H1 (cell line): ENCODE measurements around the gene PCSK4. TPM values are rescaled to one million over a fixed set of nuclear protein-coding genes. Genes with fewer than 3 reads are reported as not detected.

ENCODE experiments used
- CTCF ChIA-PET: fragments of 300-600 bp; sonication (Branson Sonifier 250); formaldehyde crosslinking; loops from one replicate; lab custom pipeline; 2021; ENCODE audit not compliant: partially characterized antibody; lab: Charles Lee
- POLR2A ChIA-PET: fragments of 300-600 bp; sonication (Branson Sonifier 250); formaldehyde crosslinking; loops from one replicate; lab custom pipeline; 2021; ENCODE audit warnings: inconsistent platforms; ENCODE audit not compliant: partially characterized antibody; lab: Charles Lee
- DNase-seq, 2 experiments: peaks; one replicate each; pipeline versions ENCODE4 v3.0.0 to v3.0.0-alpha.2; 2010 to 2022; ENCODE audit warnings: low spot score in 2 of 2, low read depth in 1 of 2, mixed read lengths in 1 of 2
- FAIRE-seq: peaks from 2 replicates; lab custom pipeline; 2011; peaks lifted over from hg19 to GRCh38; lab: Jason Lieb, UNC
- H2AFZ ChIP-seq: 2 replicates; pipeline ENCODE4 v1.8.1; 2012; ENCODE audit warnings: low read length, inconsistent platforms
- H2AK5ac ChIP-seq: 2 replicates; pipeline ENCODE4 v1.6.1; 2013; ENCODE audit warnings: low read depth, low read length
- H2BK120ac ChIP-seq: replicated peaks from 2 replicates; pipeline ENCODE3; 2013; ENCODE audit warnings: low read depth, low read length, inconsistent platforms
- H2BK12ac ChIP-seq: 2 replicates; pipeline ENCODE4 v1.6.1; 2013; ENCODE audit warnings: low read depth, low read length
- H2BK15ac ChIP-seq: 2 replicates; pipeline ENCODE4 v1.6.1; 2013; ENCODE audit warnings: low read length
- H2BK20ac ChIP-seq: 2 replicates; pipeline ENCODE4 v1.6.1; 2013; ENCODE audit warnings: low read length
- H2BK5ac ChIP-seq: 2 replicates; pipeline ENCODE4 v1.6.1; 2013; ENCODE audit warnings: low read depth, low read length
- H3K14ac ChIP-seq: 2 replicates; pipeline ENCODE4 v1.6.1; 2013; ENCODE audit warnings: inconsistent platforms; ENCODE audit not compliant: insufficient read length
- H3K18ac ChIP-seq: 2 replicates; pipeline ENCODE4 v1.6.1; 2013; ENCODE audit warnings: low read length; ENCODE audit errors: extremely low read depth
- H3K23ac ChIP-seq: 2 replicates; pipeline ENCODE4 v1.6.1; 2013; ENCODE audit warnings: inconsistent platforms; ENCODE audit not compliant: insufficient read length
- H3K23me2 ChIP-seq: 2 replicates; pipeline ENCODE4 v1.6.1; 2013; ENCODE audit warnings: low read depth, low read length
- H3K27ac ChIP-seq: 2 replicates; pipeline ENCODE4 v1.6.1; 2011; ENCODE audit warnings: low read depth, low read length, inconsistent platforms
- H3K27me3 ChIP-seq, 4 experiments: replicated peaks in 1 of 4; 1 replicate in 1 of 4; 2 replicates in 3 of 4; pipeline versions ENCODE4 v1.6.1 to v1.8.1; 2011 to 2013; ENCODE audit warnings: low read length in 3 of 4, mild to moderate bottlenecking in 3 of 4, inconsistent platforms in 2 of 4, mixed read lengths in 2 of 4, moderate library complexity in 1 of 4; ENCODE audit not compliant: control insufficient read depth in 3 of 4, insufficient read depth in 3 of 4; ENCODE audit errors: extremely low read depth in 1 of 4
- H3K36me3 ChIP-seq, 4 experiments: 2 replicates each; pipeline versions ENCODE4 v1.6.1 to v1.8.1; 2011 to 2013; ENCODE audit warnings: mild to moderate bottlenecking in 4 of 4, low read length in 3 of 4, moderate library complexity in 2 of 4, control low read depth in 1 of 4, inconsistent platforms in 1 of 4; ENCODE audit not compliant: insufficient read depth in 4 of 4, control insufficient read depth in 2 of 4
- H3K4ac ChIP-seq: replicated peaks from 2 replicates; pipeline ENCODE3; 2013; ENCODE audit warnings: low read length, low read depth, mixed read lengths, inconsistent platforms; ENCODE audit not compliant: insufficient read length
- H3K4me1 ChIP-seq, 4 experiments: replicated peaks in 1 of 4; 1 replicate in 1 of 4; 2 replicates in 3 of 4; pipeline versions ENCODE4 v1.6.1 to v1.8.1; 2011 to 2013; ENCODE audit warnings: low read length in 3 of 4, inconsistent platforms in 2 of 4, mixed read lengths in 1 of 4; ENCODE audit not compliant: insufficient read depth in 4 of 4, control insufficient read depth in 3 of 4
- H3K4me2 ChIP-seq, 2 experiments: 2 replicates each; pipeline versions ENCODE4 v1.6.1 to v1.8.1; 2011 to 2013; ENCODE audit warnings: low read depth in 2 of 2, low read length in 2 of 2, control low read depth in 1 of 2, inconsistent platforms in 1 of 2, mild to moderate bottlenecking in 1 of 2; ENCODE audit not compliant: insufficient read depth in 1 of 2
- H3K4me3 ChIP-seq, 4 experiments: fragments of 200-600, 300-600 bp in 1 of 4; sonication (generic), shearing (Covaris generic), sonication (Bioruptor Twin) in 1 of 4; 2 replicates each; pipeline versions ENCODE4 v1.5.1 to v1.8.1; 2011 to 2016; ENCODE audit warnings: low read length in 4 of 4, low read depth in 3 of 4, control low read depth in 2 of 4, inconsistent platforms in 2 of 4, mild to moderate bottlenecking in 2 of 4, mixed read lengths in 1 of 4, moderate library complexity in 1 of 4; ENCODE audit not compliant: insufficient read depth in 2 of 4; ENCODE audit errors: extremely low read depth in 1 of 4
- H3K56ac ChIP-seq: replicated peaks from 2 replicates; pipeline ENCODE3; 2013; ENCODE audit warnings: low read depth, mild to moderate bottlenecking, mixed read lengths, low read length, inconsistent platforms; ENCODE audit not compliant: insufficient read length
- H3K79me1 ChIP-seq: 2 replicates; pipeline ENCODE4 v1.6.1; 2013; ENCODE audit warnings: low read depth, low read length, control low read depth
- H3K79me2 ChIP-seq, 2 experiments: 2 replicates each; pipeline versions ENCODE4 v1.6.1 to v1.8.1; 2012 to 2013; ENCODE audit warnings: low read length in 2 of 2, mild to moderate bottlenecking in 2 of 2, inconsistent platforms in 1 of 2; ENCODE audit not compliant: insufficient read depth in 2 of 2, control insufficient read depth in 1 of 2
- H3K9ac ChIP-seq, 4 experiments: replicated peaks in 1 of 4; 1 replicate in 1 of 4; 2 replicates in 3 of 4; pipeline versions ENCODE4 v1.6.1 to v1.8.1; 2011 to 2013; ENCODE audit warnings: low read depth in 3 of 4, low read length in 3 of 4, control low read depth in 2 of 4, mild to moderate bottlenecking in 2 of 4, moderate library complexity in 2 of 4, inconsistent platforms in 1 of 4; ENCODE audit errors: extremely low read depth in 1 of 4
- H3K9me3 ChIP-seq, 2 experiments: 2 replicates each; pipeline versions ENCODE4 v1.6.1 to v1.8.1; 2012 to 2013; ENCODE audit warnings: mild to moderate bottlenecking in 2 of 2, moderate library complexity in 2 of 2, control low read depth in 1 of 2, inconsistent platforms in 1 of 2, low read depth in 1 of 2, low read length in 1 of 2, mixed read lengths in 1 of 2; ENCODE audit not compliant: insufficient read depth in 2 of 2
- H4K20me1 ChIP-seq, 2 experiments: replicated peaks in 1 of 2; 2 replicates each; pipeline versions ENCODE3 to v1.8.1; 2011 to 2013; ENCODE audit warnings: inconsistent platforms in 2 of 2, low read length in 2 of 2, mild to moderate bottlenecking in 1 of 2; ENCODE audit not compliant: insufficient read depth in 2 of 2, control insufficient read depth in 1 of 2
- H4K5ac ChIP-seq: 2 replicates; pipeline ENCODE4 v1.6.1; 2013; ENCODE audit warnings: low read length, low read depth, mixed read lengths, inconsistent platforms; ENCODE audit not compliant: insufficient read length
- H4K8ac ChIP-seq: 2 replicates; pipeline ENCODE4 v1.8.0; 2013; ENCODE audit warnings: mild to moderate bottlenecking, moderate library complexity, low read length, inconsistent platforms; ENCODE audit not compliant: insufficient read depth; ENCODE audit errors: extremely low read depth
- H4K91ac ChIP-seq: replicated peaks from 2 replicates; pipeline ENCODE3; 2013; ENCODE audit warnings: low read length, mixed read lengths, inconsistent platforms; ENCODE audit not compliant: insufficient read length
- BACH1 ChIP-seq: IDR thresholded peaks from 2 replicates; pipeline ENCODE4 v1.6.1; 2012; ENCODE audit warnings: low read length, improper control_type of control experiment
- CTCF ChIP-seq, 3 experiments: IDR thresholded peaks; 1 replicate in 2 of 3; 2 replicates in 1 of 3; pipeline versions ENCODE4 v1.5.1 to v1.6.1; 2011; ENCODE audit warnings: low read length in 3 of 3, mild to moderate bottlenecking in 3 of 3, inconsistent platforms in 2 of 3, low read depth in 1 of 3, moderate library complexity in 1 of 3; ENCODE audit not compliant: insufficient read depth in 1 of 3; ENCODE audit errors: control extremely low read depth in 1 of 3
- EGR1 ChIP-seq: IDR thresholded peaks from 2 replicates; pipeline ENCODE4 v1.6.1; 2011; ENCODE audit warnings: low read depth, low read length, borderline replicate concordance
- EZH2 ChIP-seq: fragments of 200-600 bp; sonication (generic); IDR thresholded peaks from 2 replicates; pipeline ENCODE4 v1.7.1; 2012; ENCODE audit warnings: low read depth, mild to moderate bottlenecking, moderate library complexity, low read length, inconsistent platforms; ENCODE audit not compliant: severe bottlenecking
- JUND ChIP-seq: IDR thresholded peaks from 2 replicates; pipeline ENCODE4 v1.6.1; 2011; ENCODE audit warnings: mild to moderate bottlenecking, improper control_type of control experiment, low read length
- KDM1A ChIP-seq: fragments of 200-600, 300-600 bp; sonication (generic); IDR thresholded peaks from 2 replicates; pipeline ENCODE4 v1.7.1; 2016; ENCODE audit warnings: mild to moderate bottlenecking, low read length, borderline replicate concordance
- KDM5A ChIP-seq: fragments of 200-600 bp; IDR thresholded peaks from 2 replicates; pipeline ENCODE4 v1.7.1; 2012; ENCODE audit warnings: mild to moderate bottlenecking, low read length, inconsistent platforms, mixed read lengths
- SP1 ChIP-seq: IDR thresholded peaks from 2 replicates; pipeline ENCODE4 v1.6.1; 2011; ENCODE audit warnings: low read depth, low read length
- SP2 ChIP-seq: IDR thresholded peaks from 2 replicates; pipeline ENCODE4 v1.6.1; 2012; ENCODE audit warnings: mild to moderate bottlenecking, low read length, inconsistent platforms
- SP4 ChIP-seq: IDR thresholded peaks from 2 replicates; pipeline ENCODE4 v1.6.1; 2012; ENCODE audit warnings: low read length, inconsistent platforms
- SUZ12 ChIP-seq: fragments of 200-600 bp; sonication (generic); IDR thresholded peaks from 2 replicates; pipeline ENCODE4 v1.6.1; 2012; ENCODE audit warnings: mild to moderate bottlenecking, inconsistent platforms, low read length, moderate library complexity, mixed read lengths
- TEAD4 ChIP-seq: IDR thresholded peaks from 2 replicates; pipeline ENCODE4 v1.6.1; 2012; ENCODE audit warnings: low read depth, low read length, inconsistent platforms, mixed read lengths
- YY1 ChIP-seq: IDR thresholded peaks from 2 replicates; pipeline ENCODE4 v1.6.1; 2011; ENCODE audit warnings: low read depth, mild to moderate bottlenecking, low read length
- WGBS, 2 experiments: shearing (Covaris generic) in 1 of 2; methylation state at CpG; one replicate each; pipeline versions ENCODE4 v1.1.6 to v1.1.7; 2013 to 2015; ENCODE audit warnings: low lambda C conversion rate in 2 of 2, mixed read lengths in 2 of 2, inconsistent platforms in 1 of 2, low coverage in 1 of 2, missing lambda C conversion rate in 1 of 2; ENCODE audit not compliant: insufficient replicate concordance in 2 of 2, insufficient coverage in 1 of 2, insufficient read length in 1 of 2; ENCODE audit errors: extremely low coverage in 1 of 2, missing lambda C conversion rate in 1 of 2; 5-methylcytosine and 5-hydroxymethylcytosine counted together
- polyA plus RNA-seq, 7 experiments: library from polyadenylated mRNA; depleted of rRNA in 3 of 7; stranded (reverse) in 5 of 7; unstranded in 2 of 7; fragments of >200 nt in 5 of 7; fragments of 200-250 nt in 2 of 7; gene quantifications; 1 replicate in 5 of 7; 2 replicates in 1 of 7; 4 replicates in 1 of 7; pipeline versions ENCODE4 v1.2.1 to v1.2.3, GENCODE V29; 2011 to 2013; ENCODE audit warnings: missing spikeins in 2 of 7, mixed read lengths in 2 of 7
- total RNA-seq: library from RNA; stranded (reverse); fragmentation: NEBNext Ultra II Directional; extraction: Animal tissue kit (Norgen Biotek cat#: 25700); gene quantifications from 2 replicates; pipeline ENCODE4 v1.2.1, GENCODE V29; 2021

Gene PCSK4
- total and polyA plus RNA-seq, 2 of the 8 experiments (the other 6 are each of a cell fraction or from before 2014, with no cell fraction given), result 9.8 to 10.7 TPM

GRCh38 chr19:1467215-1467489, 23.0 kb downstream of the PCSK4 start:
- Histone ChIP-seq H3K9ac (no peak overlapping the region), H3K23ac (no peak overlapping the region), H3K27me3 (peaks cover 65 to 82% (median 81%) of the 10 kb centered on the region in 4 experiments), H3K9me3 (peaks cover 0 to 7% of the 10 kb centered on the region in 2 experiments; a peak in 1 of 4 replicates), H2BK120ac (no peak overlapping the region), H2AFZ (no peak overlapping the region), H3K18ac (no peak overlapping the region), H3K23me2 (peaks cover 13% of the 10 kb centered on the region; the same call in 1 of the 2 replicates), H2BK15ac (no peak overlapping the region), H3K14ac (no peak overlapping the region), H4K20me1 (peaks cover 15 to 42% of the 10 kb centered on the region in 2 experiments), H3K79me2 (no peaks in the 10 kb centered on the region), H3K4ac (no peak overlapping the region), H2BK12ac (no peak overlapping the region), H4K91ac (no peak overlapping the region), H3K4me1 (peaks cover 0 to 51% (median 26%) of the 10 kb centered on the region in 4 experiments; a peak in 5 of 7 replicates), H3K4me2 (peak overlapping the region; percentile 64 to 86), H3K79me1 (no peaks in the 10 kb centered on the region), H2BK5ac (no peak overlapping the region), H2AK5ac (no peak overlapping the region), H3K27ac (no peak overlapping the region), H2BK20ac (no peak overlapping the region), H3K56ac (no peak overlapping the region), H4K8ac (peak overlapping the region; percentile 85; the same call in 1 of the 2 replicates), H3K4me3 (peak overlapping the region in 3 of 4 experiments; percentile 11 to 51 (median 23); a peak in 5 of 8 replicates), H3K36me3 (peaks cover 0 to 41% (median 0%) of the 10 kb centered on the region in 4 experiments; a peak in 2 of 8 replicates), H4K5ac (no peak overlapping the region)
- ChIA-PET CTCF (interaction anchor here (0.9 to 5.5 kb wide), 9 partner anchors 10 to 391 kb away, joined by 3 to 53 read pairs (median 6); no protein-coding TSS in a partner anchor), POLR2A (interaction anchor here (0.7 to 5.5 kb wide), 11 partner anchors 8 to 397 kb away, joined by 3 to 72 read pairs (median 5); partner anchors contain the start of genes APC2 and CIRBP)
- DNase-seq (no peak), FAIRE-seq (no peak)
- 12% methylated on average over 32 of the region's 36 CpGs; no CpG with 5 or more reads in 1 of the 2 experiments for WGBS, 2 experiments
- no peak for TF ChIP-seq EGR1
- TF ChIP-seq JUND, result no peak
- no peak for TF ChIP-seq KDM1A
- TF ChIP-seq SP1, result no peak
- no peak for TF ChIP-seq YY1
- TF ChIP-seq TEAD4, result no peak
- TF ChIP-seq SP2, result no peak
- peak; percentile 45 for TF ChIP-seq SUZ12
- TF ChIP-seq EZH2, result peak; percentile 61
- TF ChIP-seq CTCF (IDR thresholded peaks at IDR 0.05; ENCODE audit: control extremely low read depth in 1 of 3, insufficient read depth in 1 of 3, low read depth in 1 of 3, low read length in 3 of 3), result no peak
- TF ChIP-seq BACH1, result no peak
- no peak for TF ChIP-seq KDM5A
- no peak for TF ChIP-seq SP4
